GM21529 (cell line): ENCODE results near the gene ARMC6.

Experiments used
- ATAC-seq: cut with Tn5 transposase; IDR thresholded peaks from one replicate; pipeline ENCODE4 v1.9.1; 2021; ENCODE audit not compliant: unreplicated experiment

ARMC6 gene

DNA sequence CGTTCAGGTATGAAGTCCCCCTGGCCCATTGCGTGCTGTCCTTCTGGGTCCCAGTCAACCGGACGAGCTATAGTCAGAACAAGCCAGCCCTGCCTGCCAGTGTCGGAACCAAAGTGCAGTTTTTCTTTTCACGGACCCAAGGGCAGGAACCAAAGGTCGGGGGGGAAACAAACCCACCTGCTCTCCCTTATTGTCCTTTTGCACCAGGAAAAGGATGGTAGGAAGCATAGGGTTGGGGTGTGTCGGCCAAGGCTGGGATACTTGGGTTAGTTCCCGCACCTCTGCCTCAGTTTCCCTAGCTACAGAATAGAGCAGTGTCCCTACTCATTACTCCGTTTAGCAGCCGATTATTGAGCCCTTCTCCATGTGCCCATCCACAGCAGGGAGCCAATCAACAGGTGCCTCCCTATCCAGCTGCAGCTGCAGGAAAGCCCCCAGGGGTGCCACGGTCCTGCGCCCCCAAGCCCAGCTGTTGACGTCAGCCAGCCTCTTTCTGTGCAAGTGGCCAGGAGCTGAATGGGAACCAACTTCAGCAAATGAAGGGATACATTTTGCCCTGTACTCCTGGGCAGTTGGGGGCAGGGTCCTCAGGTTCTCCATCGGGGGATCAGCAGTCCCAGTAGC, 21.0 kb downstream of the ARMC6 start:
- no peak for ATAC-seq

- no peak for ATAC-seq
Observed at GRCh38 chr19:19054939-19055440, 21.6 kb downstream of the ARMC6 start.

DNA sequence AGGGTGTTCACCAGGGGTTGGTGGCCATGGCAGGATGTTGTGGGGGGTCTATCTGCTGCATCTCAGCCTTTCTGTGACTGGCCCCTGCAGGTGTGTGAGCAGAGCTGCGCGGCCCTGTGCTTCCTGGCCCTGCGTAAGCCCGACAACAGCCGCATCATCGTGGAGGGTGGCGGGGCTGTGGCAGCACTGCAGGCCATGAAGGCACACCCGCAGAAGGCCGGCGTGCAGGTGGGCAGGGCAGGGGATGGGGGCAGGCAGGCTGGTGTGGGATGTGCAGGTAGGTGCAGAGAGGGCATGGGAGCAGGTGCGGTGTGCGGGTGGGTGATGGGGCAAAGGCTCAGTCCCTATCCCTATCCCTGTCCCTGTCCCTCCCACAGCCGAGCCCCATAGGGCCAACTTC, 22.3 kb downstream of the ARMC6 start:
- no peak for ATAC-seq

GRCh38 chr19:19056636-19057275, 23.4 kb downstream of the ARMC6 start:
- no peak for ATAC-seq

- no peak for ATAC-seq
Observed at GRCh38 chr19:19057317-19057716, 23.9 kb downstream of the ARMC6 start.

DNA sequence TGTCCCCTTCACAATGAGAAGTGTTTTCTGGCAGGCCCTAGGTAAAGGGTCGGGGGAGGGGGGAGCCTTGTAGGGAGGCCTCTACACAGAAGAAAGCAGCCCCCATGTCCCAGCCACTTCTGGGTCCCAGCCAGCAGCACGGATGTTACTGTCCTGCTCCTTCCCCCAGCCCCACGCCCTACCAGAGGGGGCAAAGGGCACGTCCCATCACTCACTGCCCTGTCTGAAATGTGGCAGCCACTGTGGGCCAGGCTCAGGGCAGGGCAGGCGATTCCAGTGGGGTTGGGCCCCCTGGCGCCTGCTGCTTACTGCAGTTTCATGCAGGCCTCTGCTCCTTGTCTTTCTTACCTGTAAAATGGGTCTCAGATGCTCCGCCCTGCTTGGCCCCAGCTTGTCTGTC, 24.3 kb downstream of the ARMC6 start:
- ATAC-seq, result no peak

- no peak for ATAC-seq
Observed at GRCh38 chr19:19059018-19059836, 25.8 kb downstream of the ARMC6 start.

DNA sequence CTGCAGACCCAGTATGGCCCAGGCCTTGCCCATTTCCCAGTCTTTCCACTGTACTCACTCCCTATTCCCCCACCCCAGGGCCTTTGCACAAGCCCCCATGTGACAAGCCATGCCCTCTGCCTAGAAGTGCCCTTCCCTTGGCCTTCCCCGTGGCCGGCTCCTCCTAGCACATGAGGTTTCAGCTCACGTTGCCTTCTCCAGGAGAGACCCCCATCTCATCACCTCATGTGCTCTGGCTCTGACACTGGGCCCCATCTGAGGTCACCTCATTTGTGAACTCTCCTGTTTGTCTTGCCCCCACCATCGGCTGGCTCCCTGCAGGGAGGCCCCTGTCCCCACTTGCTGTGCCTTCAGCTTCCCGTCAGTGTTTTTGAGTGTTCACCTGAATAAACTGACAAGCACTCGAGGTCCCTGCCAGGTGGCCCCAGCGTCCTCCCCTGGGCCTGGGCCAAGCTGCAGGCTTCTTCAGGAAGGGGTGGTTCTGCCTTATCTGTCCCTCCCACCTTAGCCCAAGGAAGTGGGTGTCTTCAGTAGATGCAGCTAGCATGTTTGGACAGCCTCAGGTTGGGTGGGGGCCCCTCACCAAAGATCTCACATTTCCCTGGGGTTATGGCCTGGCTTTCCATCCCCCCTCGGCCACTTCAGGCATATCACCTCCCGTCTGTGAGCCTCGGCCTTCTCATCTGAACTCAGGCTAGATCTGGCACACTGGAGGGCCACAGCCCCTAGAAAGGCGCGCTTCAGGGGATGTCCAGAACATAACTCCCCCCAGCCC, 26.6 kb downstream of the ARMC6 start:
- ATAC-seq, result no peak

- ATAC-seq, result no peak
Observed at GRCh38 chr19:19061506-19061905, 28.1 kb downstream of the ARMC6 start.

DNA sequence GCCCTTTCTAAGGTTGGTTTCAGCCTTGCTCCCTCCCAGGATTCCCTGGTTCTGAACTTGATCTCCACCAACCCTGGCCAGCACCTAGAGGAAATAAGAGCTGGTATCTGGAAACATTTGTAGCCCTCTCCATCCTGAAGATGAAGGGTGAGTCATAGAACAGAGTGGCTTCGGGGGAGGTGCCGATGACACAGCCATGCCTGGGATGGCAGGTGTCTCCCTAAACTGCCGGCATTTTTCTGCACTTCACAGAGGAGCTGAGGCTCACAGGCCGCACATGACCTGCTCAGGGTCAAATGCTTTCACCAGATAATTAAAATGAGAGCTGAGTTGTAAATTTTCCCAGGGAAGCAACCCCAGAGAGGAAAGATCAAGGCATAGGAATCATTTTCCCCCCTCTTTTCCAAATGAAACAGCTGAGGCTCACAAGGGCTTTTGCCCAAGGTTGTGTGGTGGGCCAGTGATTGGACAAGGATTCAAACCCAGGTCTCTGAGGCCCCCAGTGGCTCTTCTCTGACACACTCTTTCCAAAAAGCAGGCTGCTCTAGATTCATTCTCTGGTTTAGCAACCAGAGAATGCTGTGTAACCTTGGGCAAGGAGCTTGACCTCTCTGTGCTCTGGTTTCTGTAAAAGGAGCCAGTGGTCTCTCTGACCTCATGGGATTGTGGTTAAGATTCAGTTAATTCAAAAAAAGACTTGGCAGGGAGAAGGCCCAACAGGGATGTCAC, 29.2 kb downstream of the ARMC6 start:
- no peak for ATAC-seq

- peak; percentile 93 for ATAC-seq
Observed at GRCh38 chr19:19063183-19064097, 30.0 kb downstream of the ARMC6 start, which contains the start of gene SLC25A42. Gene SLC25A42, plus strand, starts transcription at chr19:19063994. Its CDS starts 32,131 bp downstream, at chr19:19096125.

DNA sequence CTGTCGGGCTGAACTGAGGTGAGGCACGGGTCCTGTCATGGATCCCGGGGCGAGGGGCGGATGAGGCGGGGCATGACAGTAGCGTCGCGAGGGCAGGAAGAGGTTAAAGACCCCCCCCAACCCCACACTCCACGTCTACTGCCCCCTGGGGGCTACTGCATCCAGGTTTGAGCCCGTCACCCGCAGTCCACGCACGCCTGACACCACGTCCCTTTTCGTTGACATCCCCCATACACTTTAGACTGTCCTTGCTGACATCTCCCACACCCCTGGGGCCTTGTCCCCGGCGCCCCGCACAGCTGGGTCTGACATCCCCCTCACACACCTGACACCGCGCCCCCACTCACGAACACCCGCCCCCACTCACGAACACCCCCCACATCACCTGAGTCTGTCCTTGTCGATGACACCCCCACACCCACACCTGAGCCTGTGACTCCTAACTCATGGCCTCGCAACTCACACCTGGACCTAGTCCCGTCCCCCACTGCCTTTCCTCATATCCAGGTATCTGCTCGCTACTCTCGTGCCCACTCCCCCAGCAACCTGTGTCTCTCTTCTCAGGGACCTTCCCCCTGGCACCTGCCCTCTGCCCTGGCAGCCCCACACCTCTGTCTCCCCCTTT, 30.8 kb downstream of the ARMC6 start:
- ATAC-seq, result no peak

DNA sequence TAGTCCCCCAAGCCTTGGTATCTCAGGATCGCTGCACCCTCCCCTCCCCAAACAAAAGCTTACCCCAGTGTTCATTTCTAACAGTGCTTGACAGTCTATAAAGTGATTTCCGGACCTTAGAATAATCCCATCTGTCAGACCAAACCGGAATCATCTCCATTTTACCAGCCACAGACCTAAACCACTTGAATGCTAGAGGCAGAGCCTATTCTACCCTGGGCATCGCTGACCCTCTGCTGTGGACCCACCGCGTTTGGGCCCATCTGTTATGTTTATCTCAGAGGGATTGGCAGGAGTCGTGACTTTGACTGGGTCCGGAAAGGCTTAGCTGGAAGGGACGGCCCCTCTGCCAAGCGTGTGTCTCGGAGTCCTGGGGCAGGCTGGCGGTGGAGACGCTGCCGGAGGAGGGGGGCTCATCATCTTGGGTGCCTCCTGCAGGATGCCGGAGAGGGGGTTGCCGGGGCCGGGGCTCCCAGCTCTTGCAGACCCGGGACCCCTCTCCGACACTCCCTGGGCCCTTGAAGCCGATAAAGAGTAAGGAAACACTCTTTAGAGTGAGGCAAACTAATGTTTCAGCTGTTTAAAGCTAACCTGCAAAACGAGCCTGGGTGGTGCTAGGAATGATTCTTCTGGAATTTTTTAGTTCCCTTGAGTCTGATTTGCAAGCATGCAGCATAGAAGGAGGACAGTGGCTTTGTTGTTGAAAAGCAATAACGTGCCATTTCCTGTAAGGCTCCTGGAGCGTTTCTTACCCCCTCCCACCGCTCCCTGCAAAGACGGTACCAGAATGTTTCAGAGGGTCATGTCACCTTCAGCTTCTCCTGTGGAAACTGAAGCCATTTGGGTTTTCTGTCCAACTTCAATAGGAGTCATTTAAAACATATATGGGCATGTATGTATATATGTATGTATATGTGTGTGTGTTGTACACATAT, 31.7 kb downstream of the ARMC6 start:
- ATAC-seq, result no peak

- ATAC-seq, result no peak
Observed at GRCh38 chr19:19067276-19068072, 34.1 kb downstream of the ARMC6 start.

DNA sequence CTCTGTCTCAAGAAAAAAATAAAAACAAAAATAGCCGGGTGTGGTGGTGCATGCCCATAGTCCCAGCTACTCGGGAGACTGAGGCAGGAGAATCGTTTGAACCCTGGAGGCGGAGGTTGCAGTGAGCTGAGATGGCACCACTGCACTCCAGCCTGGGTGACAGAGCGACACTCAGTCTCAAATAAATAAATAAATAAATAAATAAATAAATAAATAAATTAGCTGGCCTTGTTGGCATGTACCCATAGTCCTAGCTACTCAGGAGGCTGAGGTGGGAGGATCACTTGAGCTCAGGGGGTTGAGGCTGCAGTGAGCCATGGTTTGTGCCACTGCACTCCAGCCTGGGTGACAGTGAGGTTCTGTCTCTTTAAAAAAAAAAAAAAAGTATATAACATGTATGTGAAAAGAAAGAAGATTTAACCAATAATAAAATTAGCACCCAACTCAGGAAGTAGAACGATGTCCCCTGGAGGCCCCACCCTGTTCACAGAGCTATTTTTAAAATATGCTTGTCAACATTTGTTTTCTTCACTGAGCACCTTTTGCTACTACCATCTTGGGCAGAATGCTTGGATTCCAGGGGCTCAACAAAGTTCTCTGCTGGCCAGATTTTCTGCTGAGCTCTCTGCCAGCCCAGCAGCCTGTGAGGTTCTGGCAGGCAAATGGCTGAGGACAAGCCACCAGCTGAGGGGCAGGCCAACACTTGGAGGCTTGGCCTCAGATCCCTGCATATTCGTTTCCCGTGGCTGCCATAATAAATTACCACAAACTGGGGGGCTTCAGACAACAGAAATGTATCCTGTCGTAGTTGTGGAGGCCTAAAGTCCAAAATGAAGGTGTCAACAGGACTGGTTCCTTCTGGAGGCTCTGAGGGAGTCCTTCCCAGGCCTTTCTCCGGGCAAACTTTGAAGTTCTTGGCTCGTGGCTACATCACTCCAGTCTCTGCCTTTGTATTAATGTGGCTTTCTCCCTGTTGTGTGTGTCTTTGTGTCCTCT, 35.6 kb downstream of the ARMC6 start:
- no peak for ATAC-seq

- ATAC-seq, result no peak
Observed at GRCh38 chr19:19071897-19072296, 38.5 kb downstream of the ARMC6 start.
